Spinal cord (tissue), 10 donors: Measurements from ENCODE around the gene KRT76. TPM values are rescaled to one million over a fixed set of nuclear protein-coding genes. Genes with fewer than 3 reads are reported as not detected.

ENCODE experiments used
- DNase-seq, 6 donors: peaks; one replicate each; pipeline versions ENCODE4 v3.0.0 to v3.0.0-alpha.2; 2013 to 2015; ENCODE audit warnings: low spot score in 6 of 6, low read depth in 4 of 6
- H3K27ac ChIP-seq: one replicate; pipeline ENCODE4 v1.5.1; 2013; ENCODE audit warnings: low read depth, low read length, control low read depth
- H3K27me3 ChIP-seq: one replicate; pipeline ENCODE4 v1.6.1; 2013; ENCODE audit warnings: low read length; ENCODE audit not compliant: control insufficient read depth, insufficient read depth
- H3K36me3 ChIP-seq: one replicate; pipeline ENCODE4 v1.6.1; 2013; ENCODE audit warnings: low read length; ENCODE audit not compliant: control insufficient read depth, insufficient read depth
- H3K4me1 ChIP-seq: one replicate; pipeline ENCODE4 v1.6.1; 2013; ENCODE audit warnings: low read length; ENCODE audit not compliant: control insufficient read depth, insufficient read depth
- H3K4me3 ChIP-seq: one replicate; pipeline ENCODE4 v1.5.1; 2013; ENCODE audit warnings: low read depth, low read length, control low read depth
- H3K9me3 ChIP-seq: one replicate; pipeline ENCODE4 v1.6.1; 2013; ENCODE audit warnings: low read length; ENCODE audit not compliant: control insufficient read depth, insufficient read depth
- WGBS: methylation state at CpG from one replicate; pipeline ENCODE4 v1.1.5; 2013; ENCODE audit warnings: missing lambda C conversion rate; ENCODE audit not compliant: insufficient coverage; 5-methylcytosine and 5-hydroxymethylcytosine counted together
- polyA plus RNA-seq, 2 donors: library from polyadenylated mRNA; unstranded; fragments of 120-200 nt; gene quantifications; one replicate each; pipeline ENCODE4 v1.2.1, GENCODE V29; 2013; ENCODE audit not compliant: insufficient read length in 2 of 2
- total RNA-seq, 2 donors: library from RNA; depleted of rRNA in 1 of 2; stranded (reverse); fragments of 120-200 nt in 1 of 2; fragments of >200 nt in 1 of 2; gene quantifications; one replicate each; pipeline versions ENCODE4 v1.2.3 to v1.2.4, GENCODE V29; 2013 to 2014
- donor health status: healthy.

Gene KRT76
- total and polyA plus RNA-seq, 4 donors = not detected

GRCh38 chr12:52729147-52729546 lies 48.0 kb downstream of the KRT76 start:
- no peaks in the 10 kb centered on the region for H3K9me3 ChIP-seq
- WGBS = 84% methylated on average over 10 of the region's 10 CpGs
- no peak overlapping the region for H3K27ac ChIP-seq
- H3K36me3 ChIP-seq = no peaks in the 10 kb centered on the region
- no peak overlapping the region for H3K4me3 ChIP-seq
- DNase-seq = no peak
- H3K27me3 ChIP-seq = peaks cover 4% of the 10 kb centered on the region
- H3K4me1 ChIP-seq = no peaks in the 10 kb centered on the region

- no peak for DNase-seq
- Histone ChIP-seq H3K4me1 (no peaks in the 10 kb centered on the region), H3K36me3 (no peaks in the 10 kb centered on the region), H3K27me3 (peaks cover 4% of the 10 kb centered on the region), H3K4me3 (no peak overlapping the region), H3K27ac (no peak overlapping the region), H3K9me3 (no peaks in the 10 kb centered on the region)
- 100% methylated on average over 1 of the region's 2 CpGs for whole genome bisulfite sequencing
These were observed 48.8 kb downstream of the KRT76 start for GRCh38 chr12:52728374-52728773.

- no peak overlapping the region for H3K27ac ChIP-seq
- H3K36me3 ChIP-seq = no peaks in the 10 kb centered on the region
- whole genome bisulfite sequencing = 85% methylated on average over 4 of the region's 4 CpGs
- no peaks in the 10 kb centered on the region for H3K9me3 ChIP-seq
- no peaks in the 10 kb centered on the region for H3K4me1 ChIP-seq
- no peak overlapping the region for H3K4me3 ChIP-seq
- peaks cover 4% of the 10 kb centered on the region for H3K27me3 ChIP-seq
- DNase-seq = no peak
These were observed 50.1 kb downstream of the KRT76 start for GRCh38 chr12:52727037-52727436.

DNA sequence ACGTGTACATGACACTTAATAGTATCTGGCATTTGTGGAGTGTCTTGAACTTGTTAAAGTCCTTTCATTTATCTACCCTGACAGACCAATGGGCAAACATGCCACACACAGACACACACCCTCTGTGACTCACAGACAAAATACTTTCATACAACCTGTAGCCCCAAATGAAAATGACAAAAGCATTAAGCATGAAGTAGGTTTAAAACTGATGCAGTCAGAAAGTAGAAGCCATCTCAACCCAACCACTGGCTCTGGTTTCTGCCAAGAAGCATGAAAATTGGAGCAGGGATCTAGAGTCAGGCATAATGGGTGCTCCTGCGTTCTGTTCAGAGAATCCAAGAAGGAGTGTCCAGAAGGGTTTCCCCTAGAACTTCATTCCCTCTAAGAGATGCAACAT lies 50.7 kb downstream of the KRT76 start:
- H3K4me3 ChIP-seq = no peak overlapping the region
- no peaks in the 10 kb centered on the region for H3K4me1 ChIP-seq
- no peaks in the 10 kb centered on the region for H3K36me3 ChIP-seq
- WGBS = 60% methylated on average over 1 of the region's 2 CpGs
- no peaks in the 10 kb centered on the region for H3K9me3 ChIP-seq
- peaks cover 4% of the 10 kb centered on the region for H3K27me3 ChIP-seq
- H3K27ac ChIP-seq = no peak overlapping the region
- DNase-seq = no peak

DNA sequence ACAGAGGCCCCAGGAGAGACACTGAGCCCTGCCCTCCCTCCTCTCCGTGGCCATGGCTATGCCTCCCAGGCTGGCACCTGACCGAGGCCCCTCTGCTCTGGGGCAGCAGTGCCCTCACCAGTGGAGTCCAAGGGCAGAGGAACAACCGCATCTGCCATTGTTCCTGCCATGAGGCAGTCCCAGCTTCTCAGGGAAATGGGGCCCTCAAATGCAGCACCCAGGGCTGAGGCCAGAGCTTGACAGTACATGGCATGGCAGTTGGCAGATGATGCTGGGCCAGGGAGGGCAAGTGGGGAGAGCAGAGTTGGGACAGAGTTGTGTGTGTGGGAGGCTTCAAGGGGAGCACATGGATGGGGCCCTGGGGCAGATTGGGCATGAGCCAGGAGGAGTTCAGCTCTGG lies 52.8 kb downstream of the KRT76 start:
- 91% methylated on average over 3 of the region's 3 CpGs for WGBS
- no peak overlapping the region for H3K27ac ChIP-seq
- H3K4me1 ChIP-seq = no peaks in the 10 kb centered on the region
- H3K9me3 ChIP-seq = no peaks in the 10 kb centered on the region
- DNase-seq = no peak
- no peak overlapping the region for H3K4me3 ChIP-seq
- no peaks in the 10 kb centered on the region for H3K36me3 ChIP-seq
- peaks cover 2% of the 10 kb centered on the region for H3K27me3 ChIP-seq

DNA sequence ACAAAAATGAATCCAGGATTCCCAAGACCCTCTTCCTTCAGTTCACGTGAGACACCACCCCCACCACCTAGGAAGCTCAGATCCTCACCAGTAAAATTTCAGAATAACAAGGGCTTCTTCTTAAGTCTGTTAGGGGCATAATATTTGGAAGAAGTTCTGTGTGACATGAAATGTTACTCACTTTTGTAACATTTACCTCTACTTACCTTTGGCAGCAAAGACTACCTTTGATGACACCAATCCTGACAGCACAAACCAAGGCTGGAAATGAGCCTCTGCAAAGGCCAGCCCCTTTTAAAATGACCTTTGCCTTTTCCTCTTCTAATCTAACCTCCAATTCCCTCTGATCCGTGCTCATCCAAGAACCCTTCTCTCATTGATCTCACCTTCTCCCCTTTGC lies 54.5 kb downstream of the KRT76 start:
- Histone ChIP-seq H3K27ac (no peak overlapping the region), H3K4me3 (no peak overlapping the region), H3K4me1 (no peaks in the 10 kb centered on the region), H3K36me3 (no peaks in the 10 kb centered on the region), H3K27me3 (peaks cover 2% of the 10 kb centered on the region), H3K9me3 (no peaks in the 10 kb centered on the region)
- DNase-seq = no peak
- 60% methylated on average over 1 of the region's 2 CpGs for WGBS

DNA sequence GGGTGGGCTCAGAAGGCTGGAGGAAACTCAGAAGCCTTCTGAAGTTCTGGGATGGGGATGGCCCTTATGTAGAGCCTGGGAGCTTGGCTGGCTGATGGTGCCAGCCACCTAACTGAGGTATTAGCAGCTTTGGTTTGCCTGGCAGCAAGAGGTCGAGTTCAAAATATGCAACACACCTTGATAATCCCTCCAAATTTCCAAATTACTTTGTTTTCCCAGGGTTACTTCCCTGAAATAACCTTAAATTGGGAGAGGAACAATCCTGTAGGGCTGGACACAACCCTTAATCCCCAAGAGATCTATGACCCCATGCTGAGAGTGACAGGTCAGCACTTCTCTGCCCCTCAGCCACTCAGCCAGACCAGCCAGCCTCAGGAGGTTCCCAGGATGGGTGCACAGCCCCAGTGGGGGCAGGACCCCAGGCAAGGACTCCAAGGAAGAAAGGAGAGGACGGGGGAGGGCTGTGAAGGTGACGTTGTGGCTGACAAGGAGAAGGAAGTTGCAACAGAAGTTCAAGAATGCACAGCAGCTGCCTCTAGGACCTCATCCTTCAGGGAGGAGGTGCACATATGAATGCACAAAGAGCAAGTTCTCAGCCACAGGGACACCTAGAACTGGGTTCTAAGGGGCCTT lies 55.2 kb downstream of the KRT76 start:
- H3K4me1 ChIP-seq = no peaks in the 10 kb centered on the region
- WGBS = 56% methylated on average over 3 of the region's 3 CpGs
- H3K9me3 ChIP-seq = no peaks in the 10 kb centered on the region
- DNase-seq = no peak
- no peaks in the 10 kb centered on the region for H3K36me3 ChIP-seq
- no peak overlapping the region for H3K4me3 ChIP-seq
- peaks cover 2% of the 10 kb centered on the region for H3K27me3 ChIP-seq
- no peak overlapping the region for H3K27ac ChIP-seq

GRCh38 chr12:52720365-52720886 lies 56.7 kb downstream of the KRT76 start:
- no peak overlapping the region for H3K27ac ChIP-seq
- no peaks in the 10 kb centered on the region for H3K36me3 ChIP-seq
- H3K27me3 ChIP-seq = peaks cover 5% of the 10 kb centered on the region
- DNase-seq = no peak
- no peak overlapping the region for H3K4me3 ChIP-seq
- H3K4me1 ChIP-seq = no peaks in the 10 kb centered on the region
- WGBS = 76% methylated on average over 6 of the region's 8 CpGs
- no peaks in the 10 kb centered on the region for H3K9me3 ChIP-seq
